Gastrocnemius medialis (tissue), 4 donors: ENCODE data around the gene ROBO2. TPM values are rescaled to one million over a fixed set of nuclear protein-coding genes. Genes with fewer than 3 reads are reported as not detected.

ENCODE experiments used
- ATAC-seq, 2 donors: fragments of 150-250 bp; one replicate each; pipeline ENCODE4 v1.9.1; 2016
- DNase-seq, 2 donors: peaks; one replicate each; pipeline ENCODE4 v3.0.0-alpha.2; 2019
- H3K27ac ChIP-seq, 4 donors: fragments of 200-600 bp; sonication (generic); 1 replicate in 1 of 4; 2 replicates in 3 of 4; pipeline ENCODE4 v1.5.1; 2016 to 2018; ENCODE audit warnings: mild to moderate bottlenecking in 2 of 4, moderate library complexity in 1 of 4
- H3K27me3 ChIP-seq, 3 donors: fragments of 200-600 bp; sonication (generic) in 2 of 3; 1 replicate in 1 of 3; 2 replicates in 2 of 3; pipeline versions ENCODE4 v1.5.1 to v1.6.0; 2016 to 2019; ENCODE audit warnings: mild to moderate bottlenecking in 1 of 3, moderate library complexity in 1 of 3
- H3K36me3 ChIP-seq, 2 donors: fragments of 200-600 bp; sonication (generic) in 1 of 2; one replicate each; pipeline ENCODE4 v1.5.1; 2017 to 2018
- H3K4me1 ChIP-seq, 2 donors: fragments of 200-600 bp; sonication (generic) in 1 of 2; one replicate each; pipeline ENCODE4 v1.5.1; 2016 to 2017; ENCODE audit warnings: mild to moderate bottlenecking in 2 of 2
- H3K4me3 ChIP-seq, 4 donors: fragments of 200-600 bp; sonication (generic) in 3 of 4; 1 replicate in 1 of 4; 2 replicates in 3 of 4; pipeline ENCODE4 v1.5.1; 2016 to 2019; ENCODE audit warnings: mild to moderate bottlenecking in 2 of 4
- H3K9me3 ChIP-seq, 3 donors: fragments of 200-600 bp; sonication (generic) in 2 of 3; 1 replicate in 1 of 3; 2 replicates in 2 of 3; pipeline ENCODE4 v1.5.1; 2016 to 2019
- CTCF ChIP-seq, 5 experiments: fragments of 450-650 bp in 3 of 5; fragments of 200-600 bp in 2 of 5; sonication (generic) in 2 of 5; IDR thresholded peaks in 4 of 5; conservative IDR thresholded peaks in 1 of 5; 1 replicate in 4 of 5; 2 replicates in 1 of 5; pipeline ENCODE4 v1.5.1; 2016 to 2019; ENCODE audit warnings: antibody characterized with exemption in 5 of 5, mild to moderate bottlenecking in 3 of 5, moderate library complexity in 3 of 5
- POLR2A ChIP-seq, 2 donors: fragments of 450-650 bp; IDR thresholded peaks; one replicate each; pipeline ENCODE4 v1.6.1; 2017; ENCODE audit warnings: antibody characterized with exemption in 2 of 2, mild to moderate bottlenecking in 2 of 2, moderate library complexity in 2 of 2
- in situ Hi-C, 4 donors: fragments of 200-750 bp; cut with MboI; loops; one replicate each; pipeline versions ENCODE4 v1.15.0 to v1.8.0; 2017; ENCODE audit warnings: low sequenced_read_pairs in 4 of 4
- intact Hi-C: fragments of 100-400 bp; cut with DNase I; formaldehyde crosslinking; loops from one replicate; pipeline ENCODE4 v1.15.1; 2023; ENCODE audit warnings: low total_unique reads
- total RNA-seq, 4 donors: library from RNA; depleted of rRNA; stranded (reverse); fragments of >200 nt; gene quantifications; one replicate each; pipeline versions ENCODE4 v1.1.0 to v1.2.3, GENCODE V29; 2016

ROBO2 gene
- total RNA-seq, 4 donors from 2014 or later: 0.07 TPM; not detected in 3

DNA sequence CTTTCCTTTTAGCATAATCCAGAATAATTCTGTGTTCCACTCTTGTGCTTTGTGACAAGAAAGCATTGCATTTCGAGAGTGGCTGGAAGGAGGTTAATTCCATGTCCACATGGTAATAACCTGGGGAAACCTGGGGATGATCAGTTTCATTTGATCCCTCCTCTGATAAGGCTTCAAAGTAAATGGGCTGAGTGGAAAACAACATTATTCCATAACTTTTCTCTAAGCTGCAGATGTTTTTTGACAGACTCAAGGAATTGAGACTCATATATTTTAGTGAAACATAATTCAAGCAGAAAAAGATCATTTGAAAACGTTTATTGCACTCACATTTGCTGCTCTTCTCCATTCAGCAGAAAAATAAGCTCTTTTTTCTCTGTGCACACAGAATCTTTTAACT is 44.6 kb downstream of the ROBO2 start:
- H3K4me1 ChIP-seq: no peaks in the 10 kb centered on the region
- no peak for ATAC-seq
- intact Hi-C loops: no loop called here
- DNase-seq: no peak
- TF ChIP-seq POLR2A (IDR thresholded peaks at IDR 0.05) (no peak), CTCF (IDR thresholded peaks at IDR 0.05 in 4 of 5, conservative IDR thresholded peaks at IDR 0.05 in 1 of 5) (no peak)
- H3K9me3 ChIP-seq: no peaks in the 10 kb centered on the region
- in situ Hi-C loops: no loop called here
- H3K27ac ChIP-seq: no peak overlapping the region
- H3K4me3 ChIP-seq: no peak overlapping the region
- H3K27me3 ChIP-seq: no peaks in the 10 kb centered on the region
- H3K36me3 ChIP-seq: no peaks in the 10 kb centered on the region

DNA sequence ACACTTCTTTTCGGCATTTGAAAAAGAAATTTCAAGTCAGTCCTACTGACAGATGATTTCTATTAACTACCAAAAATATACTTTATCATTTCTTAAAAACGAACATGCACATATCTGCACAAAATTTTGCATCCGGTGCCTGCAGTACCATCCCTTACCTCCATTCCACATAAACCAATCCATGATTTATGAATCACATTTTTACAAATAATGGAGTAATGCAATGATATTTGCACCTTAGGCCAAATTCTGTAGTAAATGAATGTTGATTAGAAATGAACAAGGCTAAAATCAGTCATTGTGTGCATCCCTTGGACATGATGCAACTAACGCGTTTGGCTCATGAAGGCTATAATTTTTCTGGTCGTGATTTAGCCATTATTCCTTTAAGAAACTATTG is 46.5 kb downstream of the ROBO2 start:
- intact Hi-C loops: no loop called here
- DNase-seq (no peak), ATAC-seq (no peak)
- no peaks in the 10 kb centered on the region for H3K9me3 ChIP-seq
- H3K4me1 ChIP-seq: no peaks in the 10 kb centered on the region
- H3K36me3 ChIP-seq: no peaks in the 10 kb centered on the region
- in situ Hi-C loops: no loop called here
- no peak overlapping the region for H3K4me3 ChIP-seq
- no peaks in the 10 kb centered on the region for H3K27me3 ChIP-seq
- no peak overlapping the region for H3K27ac ChIP-seq
- TF ChIP-seq CTCF (IDR thresholded peaks at IDR 0.05 in 4 of 5, conservative IDR thresholded peaks at IDR 0.05 in 1 of 5) (no peak), POLR2A (IDR thresholded peaks at IDR 0.05) (no peak)

DNA sequence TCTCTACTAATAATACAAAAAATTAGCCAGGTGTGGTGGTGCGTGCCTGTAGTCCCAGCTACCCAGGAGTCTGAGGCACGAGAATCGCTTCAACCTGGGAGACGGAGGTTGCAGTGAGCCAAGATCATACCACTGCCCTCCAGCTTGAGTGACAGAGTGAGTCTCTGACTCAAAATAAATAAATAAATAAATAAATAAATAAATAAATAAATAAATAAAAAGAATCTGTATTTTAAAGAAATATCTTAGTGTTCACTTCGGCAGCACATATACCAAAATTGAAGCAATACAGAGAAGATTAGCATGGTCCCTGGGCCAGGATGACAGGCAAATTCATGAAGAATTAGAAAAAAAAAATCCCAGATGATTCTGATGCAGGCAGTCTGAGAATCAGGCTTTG is 51.9 kb downstream of the ROBO2 start:
- no peak overlapping the region for H3K27ac ChIP-seq
- no peaks in the 10 kb centered on the region for H3K27me3 ChIP-seq
- no peak overlapping the region for H3K4me3 ChIP-seq
- H3K9me3 ChIP-seq: no peaks in the 10 kb centered on the region
- no peak for TF ChIP-seq POLR2A (IDR thresholded peaks at IDR 0.05)
- TF ChIP-seq CTCF (IDR thresholded peaks at IDR 0.05 in 4 of 5, conservative IDR thresholded peaks at IDR 0.05 in 1 of 5): no peak
- no peak for ATAC-seq
- no peaks in the 10 kb centered on the region for H3K4me1 ChIP-seq
- H3K36me3 ChIP-seq: no peaks in the 10 kb centered on the region
- DNase-seq: no peak
- intact Hi-C loops: no loop called here
- in situ Hi-C loops: no loop called here

- in situ Hi-C loops (no loop called here), intact Hi-C loops (no loop called here)
- H3K9me3 ChIP-seq: no peaks in the 10 kb centered on the region
- no peaks in the 10 kb centered on the region for H3K4me1 ChIP-seq
- H3K27ac ChIP-seq: no peak overlapping the region
- no peak overlapping the region for H3K4me3 ChIP-seq
- no peak for DNase-seq
- ATAC-seq: no peak
- TF ChIP-seq CTCF (IDR thresholded peaks at IDR 0.05 in 4 of 5, conservative IDR thresholded peaks at IDR 0.05 in 1 of 5) (no peak), POLR2A (IDR thresholded peaks at IDR 0.05) (no peak)
- H3K36me3 ChIP-seq: no peaks in the 10 kb centered on the region
- H3K27me3 ChIP-seq: no peaks in the 10 kb centered on the region
These were observed 53.2 kb downstream of the ROBO2 start for GRCh38 chr3:77093101-77093500.

DNA sequence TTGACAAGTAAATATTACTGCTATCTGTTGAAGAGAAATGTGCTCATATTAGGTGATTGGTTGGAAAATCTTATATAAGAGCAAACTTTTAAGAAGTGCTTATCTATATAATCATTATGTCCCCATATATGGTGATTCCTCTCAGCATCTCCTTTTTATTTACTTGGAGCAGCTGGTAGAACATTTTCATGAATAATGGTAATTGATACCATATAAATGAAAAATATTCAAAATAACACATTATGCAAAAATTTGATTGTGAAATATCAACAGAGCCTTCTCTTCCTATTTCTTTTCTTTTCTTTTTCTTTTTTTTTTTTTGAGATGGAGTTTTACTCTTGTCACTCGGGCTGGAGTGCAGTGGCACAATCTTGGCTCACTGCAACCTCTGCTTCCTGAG is 56.2 kb downstream of the ROBO2 start:
- H3K27me3 ChIP-seq: no peaks in the 10 kb centered on the region
- H3K4me3 ChIP-seq: no peak overlapping the region
- no peaks in the 10 kb centered on the region for H3K36me3 ChIP-seq
- H3K4me1 ChIP-seq: no peaks in the 10 kb centered on the region
- intact Hi-C loops (no loop called here), in situ Hi-C loops (no loop called here)
- TF ChIP-seq POLR2A (IDR thresholded peaks at IDR 0.05) (no peak), CTCF (IDR thresholded peaks at IDR 0.05 in 4 of 5, conservative IDR thresholded peaks at IDR 0.05 in 1 of 5) (no peak)
- ATAC-seq (no peak), DNase-seq (no peak)
- H3K9me3 ChIP-seq: no peaks in the 10 kb centered on the region
- no peak overlapping the region for H3K27ac ChIP-seq
